Liver (tissue), 3 donors: ENCODE data around the gene SLC12A5.

Experiments used
- GABPA ChIP-seq, 2 donors: IDR thresholded peaks in 1 of 2; conservative IDR thresholded peaks in 1 of 2; 2 replicates each; pipeline ENCODE4 v1.6.1; 2016; ENCODE audit warnings: antibody characterized with exemption in 2 of 2, mild to moderate bottlenecking in 1 of 2, moderate library complexity in 1 of 2
- JUND ChIP-seq, 2 donors: IDR thresholded peaks; 2 replicates each; pipeline ENCODE4 v1.6.1; 2016; ENCODE audit warnings: antibody characterized with exemption in 2 of 2
- NR2F2 ChIP-seq: IDR thresholded peaks from 2 replicates; pipeline ENCODE4 v1.6.1; 2016; ENCODE audit warnings: antibody characterized with exemption
- RXRA ChIP-seq, 2 donors: IDR thresholded peaks; 2 replicates each; pipeline ENCODE4 v1.6.1; 2017 to 2018; ENCODE audit warnings: antibody characterized with exemption in 2 of 2, mild to moderate bottlenecking in 1 of 2
- TAF1 ChIP-seq: conservative IDR thresholded peaks from 2 replicates; pipeline ENCODE4 v1.6.1; 2016; ENCODE audit warnings: antibody characterized with exemption, mild to moderate bottlenecking
- YY1 ChIP-seq: IDR thresholded peaks from 2 replicates; pipeline ENCODE4 v1.6.1; 2016; ENCODE audit warnings: antibody characterized with exemption, mild to moderate bottlenecking
- TF ChIP-seq, protein P1 (sequence below): fragments of 150-350 bp; IDR thresholded peaks from 2 replicates; pipeline ENCODE4 v1.5.1; 2017; ENCODE audit warnings: improper control_type of control experiment, low read depth, low read length; ENCODE audit not compliant: missing input control
- TF ChIP-seq, protein P2 (sequence below): IDR thresholded peaks from 2 replicates; pipeline ENCODE4 v1.6.1; 2016; ENCODE audit warnings: antibody characterized with exemption, mild to moderate bottlenecking
- donor health status: healthy.
- donor health status: healthy.

DNA sequence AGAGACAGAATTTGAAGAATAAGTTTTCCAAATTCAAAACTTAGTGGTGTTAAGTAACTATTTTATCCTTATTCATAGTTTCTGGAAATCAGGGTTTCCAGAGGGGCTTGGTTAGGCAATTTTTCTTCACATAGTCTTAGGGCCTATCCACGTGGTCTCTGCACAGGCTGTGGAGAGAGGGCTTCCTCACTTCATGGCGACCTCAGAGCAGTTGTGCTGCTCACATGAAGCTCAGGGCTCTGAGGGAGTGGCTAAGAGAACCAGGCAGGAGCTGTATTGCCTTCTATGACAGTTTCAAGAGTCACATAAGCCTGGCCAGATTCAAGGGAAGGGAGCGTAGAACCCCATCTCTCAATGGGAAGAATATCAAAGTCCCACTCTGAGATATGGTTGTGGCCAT, 75.2 kb downstream of the SLC12A5 start:
- TF ChIP-seq, protein P1, sequence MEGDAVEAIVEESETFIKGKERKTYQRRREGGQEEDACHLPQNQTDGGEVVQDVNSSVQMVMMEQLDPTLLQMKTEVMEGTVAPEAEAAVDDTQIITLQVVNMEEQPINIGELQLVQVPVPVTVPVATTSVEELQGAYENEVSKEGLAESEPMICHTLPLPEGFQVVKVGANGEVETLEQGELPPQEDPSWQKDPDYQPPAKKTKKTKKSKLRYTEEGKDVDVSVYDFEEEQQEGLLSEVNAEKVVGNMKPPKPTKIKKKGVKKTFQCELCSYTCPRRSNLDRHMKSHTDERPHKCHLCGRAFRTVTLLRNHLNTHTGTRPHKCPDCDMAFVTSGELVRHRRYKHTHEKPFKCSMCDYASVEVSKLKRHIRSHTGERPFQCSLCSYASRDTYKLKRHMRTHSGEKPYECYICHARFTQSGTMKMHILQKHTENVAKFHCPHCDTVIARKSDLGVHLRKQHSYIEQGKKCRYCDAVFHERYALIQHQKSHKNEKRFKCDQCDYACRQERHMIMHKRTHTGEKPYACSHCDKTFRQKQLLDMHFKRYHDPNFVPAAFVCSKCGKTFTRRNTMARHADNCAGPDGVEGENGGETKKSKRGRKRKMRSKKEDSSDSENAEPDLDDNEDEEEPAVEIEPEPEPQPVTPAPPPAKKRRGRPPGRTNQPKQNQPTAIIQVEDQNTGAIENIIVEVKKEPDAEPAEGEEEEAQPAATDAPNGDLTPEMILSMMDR, result no peak
- TF ChIP-seq GABPA (IDR thresholded peaks at IDR 0.05 in 1 of 2, conservative IDR thresholded peaks at IDR 0.05 in 1 of 2) (no peak), NR2F2 (no peak), YY1 (no peak), TAF1 (no peak), JUND (IDR thresholded peaks at IDR 0.05) (no peak), RXRA (IDR thresholded peaks at IDR 0.05) (no peak)
- TF ChIP-seq, protein P2, sequence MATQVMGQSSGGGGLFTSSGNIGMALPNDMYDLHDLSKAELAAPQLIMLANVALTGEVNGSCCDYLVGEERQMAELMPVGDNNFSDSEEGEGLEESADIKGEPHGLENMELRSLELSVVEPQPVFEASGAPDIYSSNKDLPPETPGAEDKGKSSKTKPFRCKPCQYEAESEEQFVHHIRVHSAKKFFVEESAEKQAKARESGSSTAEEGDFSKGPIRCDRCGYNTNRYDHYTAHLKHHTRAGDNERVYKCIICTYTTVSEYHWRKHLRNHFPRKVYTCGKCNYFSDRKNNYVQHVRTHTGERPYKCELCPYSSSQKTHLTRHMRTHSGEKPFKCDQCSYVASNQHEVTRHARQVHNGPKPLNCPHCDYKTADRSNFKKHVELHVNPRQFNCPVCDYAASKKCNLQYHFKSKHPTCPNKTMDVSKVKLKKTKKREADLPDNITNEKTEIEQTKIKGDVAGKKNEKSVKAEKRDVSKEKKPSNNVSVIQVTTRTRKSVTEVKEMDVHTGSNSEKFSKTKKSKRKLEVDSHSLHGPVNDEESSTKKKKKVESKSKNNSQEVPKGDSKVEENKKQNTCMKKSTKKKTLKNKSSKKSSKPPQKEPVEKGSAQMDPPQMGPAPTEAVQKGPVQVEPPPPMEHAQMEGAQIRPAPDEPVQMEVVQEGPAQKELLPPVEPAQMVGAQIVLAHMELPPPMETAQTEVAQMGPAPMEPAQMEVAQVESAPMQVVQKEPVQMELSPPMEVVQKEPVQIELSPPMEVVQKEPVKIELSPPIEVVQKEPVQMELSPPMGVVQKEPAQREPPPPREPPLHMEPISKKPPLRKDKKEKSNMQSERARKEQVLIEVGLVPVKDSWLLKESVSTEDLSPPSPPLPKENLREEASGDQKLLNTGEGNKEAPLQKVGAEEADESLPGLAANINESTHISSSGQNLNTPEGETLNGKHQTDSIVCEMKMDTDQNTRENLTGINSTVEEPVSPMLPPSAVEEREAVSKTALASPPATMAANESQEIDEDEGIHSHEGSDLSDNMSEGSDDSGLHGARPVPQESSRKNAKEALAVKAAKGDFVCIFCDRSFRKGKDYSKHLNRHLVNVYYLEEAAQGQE, result no peak
